Caco-2 (cell line): Measurements from ENCODE around the gene SF3B3. TPM values are rescaled to one million over a fixed set of nuclear protein-coding genes. Genes with fewer than 3 reads are reported as not detected.
"Not testable (repeated sequence)": the region's sequence is repeated elsewhere in the genome, so short reads cannot be mapped to it uniquely, and the experiment has no call there.

Source experiments
- BruUV-seq: library from RNA; stranded (reverse); fragments of 400-500 nt; replicated peaks from 2 replicates; lab custom pipeline; 2021; lab: Mats Ljungman, UMichigan
- CTCF ChIA-PET: fragments of 300-600 bp; sonication (Branson Sonifier 250); formaldehyde crosslinking; loops from one replicate; lab custom pipeline; 2022; ENCODE audit warnings: antibody characterized with exemption; lab: Charles Lee
- POLR2A ChIA-PET: fragments of 300-600 bp; sonication (Branson Sonifier 250); formaldehyde crosslinking; loops from one replicate; lab custom pipeline; 2022; ENCODE audit warnings: antibody characterized with exemption; lab: Charles Lee
- DNase-seq, 2 experiments: peaks; one replicate each; pipeline versions ENCODE4 v3.0.0 to v3.0.0-alpha.2; 2020 to 2022
- H3K27me3 ChIP-seq: replicated peaks from 2 replicates; pipeline ENCODE4 v1.6.0; 2011; ENCODE audit warnings: low read length; ENCODE audit not compliant: control insufficient read depth, insufficient read depth
- H3K36me3 ChIP-seq: 2 replicates; pipeline ENCODE4 v1.5.1; 2011; ENCODE audit warnings: low read length; ENCODE audit not compliant: control insufficient read depth, insufficient read depth
- H3K4me1 ChIP-seq: fragments of 250-450 bp; sonication (Bioruptor Pico); 2 replicates; pipeline ENCODE4 v1.5.1; 2020; ENCODE audit warnings: mild to moderate bottlenecking
- H3K4me3 ChIP-seq: 2 replicates; pipeline ENCODE4 v1.5.1; 2011; ENCODE audit warnings: low read depth, mild to moderate bottlenecking, control low read depth, low read length
- H3K9me3 ChIP-seq: fragments of 250-450 bp; sonication (Bioruptor Pico); 2 replicates; pipeline ENCODE4 v1.5.1; 2020; ENCODE audit warnings: mild to moderate bottlenecking, moderate library complexity
- H3K27ac Mint-ChIP-seq: one replicate; pipeline ENCODE4 v1.8.0; 2022; ENCODE audit warnings: mixed read lengths; ENCODE audit not compliant: unreplicated experiment
- H3K27me3 Mint-ChIP-seq: one replicate; pipeline ENCODE4 v1.8.0; 2022; ENCODE audit warnings: mixed read lengths; ENCODE audit not compliant: insufficient read depth, unreplicated experiment
- H3K36me3 Mint-ChIP-seq: one replicate; pipeline ENCODE4 v1.8.0; 2022; ENCODE audit warnings: mild to moderate bottlenecking, mixed read lengths; ENCODE audit not compliant: insufficient read depth, unreplicated experiment
- H3K4me1 Mint-ChIP-seq: one replicate; pipeline ENCODE4 v1.8.0; 2022; ENCODE audit warnings: low read depth, mixed read lengths; ENCODE audit not compliant: unreplicated experiment
- H3K4me3 Mint-ChIP-seq: one replicate; pipeline ENCODE4 v1.8.0; 2022; ENCODE audit warnings: mild to moderate bottlenecking, moderate library complexity, mixed read lengths; ENCODE audit not compliant: unreplicated experiment
- H3K9me3 Mint-ChIP-seq: one replicate; pipeline ENCODE4 v1.8.0; 2022; ENCODE audit warnings: mixed read lengths; ENCODE audit not compliant: unreplicated experiment
- intact Hi-C: fragments of 100-400 bp; cut with micrococcal nuclease; formaldehyde crosslinking; loops from one replicate; pipeline ENCODE4 v1.10.0; 2022; ENCODE audit not compliant: unreplicated experiment
- total RNA-seq: library from RNA; stranded (reverse); gene quantifications from 2 replicates; pipeline ENCODE4 v1.2.3, GENCODE V29; 2022
- TF ChIP-seq, protein P1 (sequence below), 2 experiments: fragments of 200-600 bp in 1 of 2; IDR thresholded peaks; 1 replicate in 1 of 2; 2 replicates in 1 of 2; pipeline versions ENCODE4 v1.5.1 to v1.8.0; 2011 to 2022; ENCODE audit warnings: antibody characterized with exemption in 1 of 2, control low read depth in 1 of 2, inconsistent platforms in 1 of 2, low read depth in 1 of 2, low read length in 1 of 2, mild to moderate bottlenecking in 1 of 2, moderate library complexity in 1 of 2; ENCODE audit not compliant: insufficient read depth in 1 of 2, severe bottlenecking in 1 of 2, unreplicated experiment in 1 of 2

Gene SF3B3
- total RNA-seq, 1 experiment from 2014 or later, result 387 TPM

DNA sequence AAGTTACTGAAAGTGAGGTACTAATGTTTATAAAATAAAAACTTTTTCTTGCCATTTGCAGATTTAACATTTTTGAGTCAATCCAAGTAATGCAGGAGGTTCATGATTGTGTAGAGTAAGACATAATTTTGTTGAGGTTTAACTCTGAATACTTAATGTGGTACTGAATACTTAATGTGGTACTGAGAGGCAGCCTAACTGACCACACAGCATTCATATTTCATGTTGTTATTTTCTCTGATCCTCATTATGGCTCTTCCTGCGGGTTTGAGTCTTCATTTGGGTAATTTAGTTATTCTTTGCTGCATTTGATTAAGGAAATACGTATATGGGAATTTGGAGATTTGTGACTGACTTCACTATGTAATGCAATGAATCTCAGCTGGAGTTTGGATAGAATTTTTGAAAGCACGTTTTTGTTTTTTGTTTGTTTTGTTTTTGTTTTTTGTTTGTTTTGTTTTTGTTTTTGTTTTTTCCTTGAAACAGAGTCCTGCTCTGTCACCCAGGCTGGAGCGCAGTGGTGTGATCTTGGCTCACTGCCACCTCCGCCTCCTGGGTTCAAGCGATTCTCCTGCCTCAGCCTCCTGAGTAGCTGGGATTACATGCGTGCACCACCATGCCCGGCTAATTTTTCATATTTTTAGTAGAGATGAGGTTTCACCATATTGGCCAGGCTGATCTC lies 3.8 kb downstream of the SF3B3 start:
- no TSS peak for BruUV-seq
- Mint-ChIP-seq H3K36me3 (peaks cover 93% of the 10 kb centered on the region), H3K27me3 (no peaks in the 10 kb centered on the region), H3K4me3 (peak overlapping the region; percentile 98), H3K9me3 (no peaks in the 10 kb centered on the region), H3K27ac (no peak overlapping the region), H3K4me1 (peaks cover 16% of the 10 kb centered on the region)
- Histone ChIP-seq H3K4me1 (peaks cover 24% of the 10 kb centered on the region), H3K4me3 (no peak overlapping the region), H3K36me3 (peaks cover 4% of the 10 kb centered on the region; the same call in 1 of the 2 replicates), H3K9me3 (no peaks in the 10 kb centered on the region), H3K27me3 (no peaks in the 10 kb centered on the region)
- ChIA-PET POLR2A (interaction anchor here (0.6 to 0.7 kb wide), 2 partner anchors 11 to 146 kb away, joined by 3 to 5 read pairs; no protein-coding TSS in a partner anchor), CTCF (no interaction called here)
- intact Hi-C loops, result no loop called here
- DNase-seq, result no peak
- TF ChIP-seq, protein P1, sequence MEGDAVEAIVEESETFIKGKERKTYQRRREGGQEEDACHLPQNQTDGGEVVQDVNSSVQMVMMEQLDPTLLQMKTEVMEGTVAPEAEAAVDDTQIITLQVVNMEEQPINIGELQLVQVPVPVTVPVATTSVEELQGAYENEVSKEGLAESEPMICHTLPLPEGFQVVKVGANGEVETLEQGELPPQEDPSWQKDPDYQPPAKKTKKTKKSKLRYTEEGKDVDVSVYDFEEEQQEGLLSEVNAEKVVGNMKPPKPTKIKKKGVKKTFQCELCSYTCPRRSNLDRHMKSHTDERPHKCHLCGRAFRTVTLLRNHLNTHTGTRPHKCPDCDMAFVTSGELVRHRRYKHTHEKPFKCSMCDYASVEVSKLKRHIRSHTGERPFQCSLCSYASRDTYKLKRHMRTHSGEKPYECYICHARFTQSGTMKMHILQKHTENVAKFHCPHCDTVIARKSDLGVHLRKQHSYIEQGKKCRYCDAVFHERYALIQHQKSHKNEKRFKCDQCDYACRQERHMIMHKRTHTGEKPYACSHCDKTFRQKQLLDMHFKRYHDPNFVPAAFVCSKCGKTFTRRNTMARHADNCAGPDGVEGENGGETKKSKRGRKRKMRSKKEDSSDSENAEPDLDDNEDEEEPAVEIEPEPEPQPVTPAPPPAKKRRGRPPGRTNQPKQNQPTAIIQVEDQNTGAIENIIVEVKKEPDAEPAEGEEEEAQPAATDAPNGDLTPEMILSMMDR (IDR thresholded peaks at IDR 0.05; ENCODE audit: insufficient read depth in 1 of 2, low read depth in 1 of 2, low read length in 1 of 2, severe bottlenecking in 1 of 2, unreplicated experiment in 1 of 2), result no peak

DNA sequence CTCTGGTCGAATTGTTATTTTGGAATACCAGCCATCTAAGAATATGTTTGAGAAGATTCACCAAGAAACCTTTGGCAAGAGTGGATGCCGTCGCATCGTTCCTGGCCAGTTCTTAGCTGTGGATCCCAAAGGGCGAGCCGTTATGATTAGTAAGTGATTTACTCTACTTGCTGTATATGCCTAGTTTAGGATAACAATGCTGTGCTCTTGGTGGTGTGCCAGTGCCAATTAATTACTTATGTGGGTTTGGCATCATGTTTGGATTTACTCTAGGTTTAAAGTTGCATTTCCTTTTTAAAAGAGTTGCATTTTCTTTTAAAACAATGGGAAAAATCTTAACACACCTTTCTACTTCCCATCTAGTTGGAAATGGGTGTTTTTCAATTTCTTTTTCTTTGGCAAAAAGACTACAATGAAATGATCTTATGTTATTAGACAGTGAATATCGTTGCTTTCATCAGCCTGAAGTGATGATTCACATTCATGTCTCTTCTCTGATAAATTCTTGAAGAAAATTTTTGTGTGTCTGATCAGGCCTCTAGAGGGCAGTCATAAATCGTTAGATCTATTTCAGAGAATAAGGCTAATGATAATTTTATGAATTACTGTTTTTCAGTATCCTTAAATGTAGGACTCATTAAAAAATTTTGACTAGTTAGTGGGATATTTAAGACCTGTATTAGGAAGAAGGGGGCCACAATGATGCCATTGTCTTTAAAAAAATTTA lies 5.6 kb downstream of the SF3B3 start:
- peak in 1 of 2 experiments; percentile 26 for DNase-seq
- Mint-ChIP-seq H3K36me3 (peaks cover 96% of the 10 kb centered on the region), H3K27me3 (no peaks in the 10 kb centered on the region), H3K4me3 (peak overlapping the region; percentile 31), H3K9me3 (no peaks in the 10 kb centered on the region), H3K4me1 (peaks cover 12% of the 10 kb centered on the region), H3K27ac (no peak overlapping the region)
- POLR2A ChIA-PET, result no interaction called here
- no peak overlapping the region for H3K4me3 ChIP-seq
- BruUV-seq, result no TSS peak
- peaks cover 24% of the 10 kb centered on the region for H3K4me1 ChIP-seq
- CTCF ChIA-PET, result no interaction called here
- H3K36me3 ChIP-seq, result peaks cover 5% of the 10 kb centered on the region
- TF ChIP-seq, protein P1 (IDR thresholded peaks at IDR 0.05; ENCODE audit: insufficient read depth in 1 of 2, low read depth in 1 of 2, low read length in 1 of 2, severe bottlenecking in 1 of 2, unreplicated experiment in 1 of 2), result peak; percentile 39 to 59
- H3K27me3 ChIP-seq, result no peaks in the 10 kb centered on the region
- H3K9me3 ChIP-seq, result no peaks in the 10 kb centered on the region
- intact Hi-C loops, result no loop called here

DNA sequence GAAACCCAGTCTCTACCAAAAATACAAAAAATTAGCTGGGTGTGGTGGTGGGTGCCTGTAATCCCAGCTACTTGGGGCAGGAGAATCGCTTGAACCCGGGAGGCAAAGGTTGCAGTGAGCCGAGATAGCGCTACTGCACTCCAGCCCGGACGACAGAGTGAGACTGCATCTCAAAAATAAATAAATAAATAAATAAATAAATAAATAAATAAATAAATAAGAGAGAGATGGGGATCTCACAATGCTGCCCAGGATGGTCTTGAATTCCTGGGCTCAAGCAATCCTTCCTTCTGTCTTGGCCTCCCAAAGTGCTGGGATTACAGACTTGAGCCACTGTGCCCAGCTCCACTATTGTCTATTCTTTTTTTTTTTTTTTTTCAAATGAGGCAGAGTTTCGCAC lies 6.3 kb downstream of the SF3B3 start:
- H3K4me3 ChIP-seq, intact Hi-C loops, H3K36me3 ChIP-seq, POLR2A ChIA-PET, H3K27me3 ChIP-seq, H3K27ac Mint-ChIP-seq, H3K4me3 Mint-ChIP-seq, H3K9me3 ChIP-seq, DNase-seq, H3K9me3 Mint-ChIP-seq, H3K27me3 Mint-ChIP-seq, BruUV-seq: not testable (repeated sequence)
- peaks cover 12% of the 10 kb centered on the region for H3K4me1 Mint-ChIP-seq
- CTCF ChIA-PET, result interaction anchor here (0.7 kb wide), 1 partner anchor 109 kb away, joined by 5 read pairs; no protein-coding TSS in a partner anchor
- H3K36me3 Mint-ChIP-seq, result peaks cover 100% of the 10 kb centered on the region
- H3K4me1 ChIP-seq, result peaks cover 22% of the 10 kb centered on the region
